ENCODE measurements around the gene TIMP3. TPM values are rescaled to one million over a fixed set of nuclear protein-coding genes. Genes with fewer than 3 reads are reported as not detected.

Gene TIMP3
- polyA plus RNA-seq, 1 of the 3 experiments (the other 2 are of a cell fraction): 26.1 TPM

DNA sequence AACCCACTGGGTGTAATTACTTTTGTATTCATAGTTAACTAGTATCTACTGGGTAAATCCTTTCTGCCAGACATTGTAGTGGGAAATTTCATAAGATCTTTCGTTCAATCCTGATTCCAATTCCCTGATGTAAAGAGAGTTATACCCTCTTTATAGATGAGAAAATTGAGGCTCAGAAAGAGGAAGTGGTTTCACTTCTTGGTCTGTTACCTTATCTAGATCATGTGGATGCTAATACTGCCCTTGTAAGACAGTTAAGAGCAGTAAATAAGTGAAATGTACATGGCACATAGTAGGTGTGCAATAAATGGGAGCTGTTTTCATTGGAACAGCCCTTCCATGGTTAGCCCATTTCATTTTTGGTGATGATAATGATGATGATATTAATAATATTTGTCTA, 46.7 kb downstream of the TIMP3 start (continued):
- no peak for TF ChIP-seq NRF1 (IDR thresholded peaks at IDR 0.05; ENCODE audit: low read depth, low read length)
- TF ChIP-seq POLR2AphosphoS5 (IDR thresholded peaks at IDR 0.05; ENCODE audit: low read depth, low read length): no peak
- no peak for TF ChIP-seq RFX5 (IDR thresholded peaks at IDR 0.05; ENCODE audit: low read length)
- no peak for TF ChIP-seq RXRA (IDR thresholded peaks at IDR 0.05; ENCODE audit: borderline replicate concordance, low read depth)

GRCh38 chr22:32849501-32849900, 48.0 kb downstream of the TIMP3 start:
- no peak overlapping the region for H3K4me2 ChIP-seq
- H3K9me3 ChIP-seq: no peaks in the 10 kb centered on the region
- H3K36me3 ChIP-seq (replicated peaks in 1 of 2; ENCODE audit: control insufficient read depth in 1 of 2, insufficient read depth in 2 of 2, low read length in 1 of 2): no peaks in the 10 kb centered on the region
- H3K27ac ChIP-seq (ENCODE audit: low read depth in 2 of 2, low read length in 1 of 2): no peak overlapping the region
- TF ChIP-seq ELF1 (IDR thresholded peaks at IDR 0.05) (no peak), MAX (IDR thresholded peaks at IDR 0.05; ENCODE audit: low read depth) (no peak), USF2 (IDR thresholded peaks at IDR 0.05; ENCODE audit: borderline replicate concordance, low read depth, low read length) (no peak), RXRA (IDR thresholded peaks at IDR 0.05; ENCODE audit: borderline replicate concordance, low read depth) (no peak), EP300 (IDR thresholded peaks at IDR 0.05; ENCODE audit: borderline replicate concordance in 1 of 2, low read depth in 1 of 2, low read length in 1 of 2) (no peak), JUND (IDR thresholded peaks at IDR 0.05) (no peak), YY1 (IDR thresholded peaks at IDR 0.05; ENCODE audit: low read depth) (no peak), RCOR1 (IDR thresholded peaks at IDR 0.05; ENCODE audit: low read length) (no peak), NRF1 (IDR thresholded peaks at IDR 0.05; ENCODE audit: low read depth, low read length) (no peak), MEF2A (IDR thresholded peaks at IDR 0.05; ENCODE audit: borderline replicate concordance, low read depth) (no peak), USF1 (IDR thresholded peaks at IDR 0.05; ENCODE audit: borderline replicate concordance, low read depth) (no peak), FOXM1 (IDR thresholded peaks at IDR 0.05; ENCODE audit: low read depth) (no peak), CHD2 (IDR thresholded peaks at IDR 0.05; ENCODE audit: low read length, partially characterized antibody) (no peak), ZBTB33 (IDR thresholded peaks at IDR 0.05; ENCODE audit: borderline replicate concordance, low read depth) (no peak), EZH2phosphoT487 (IDR thresholded peaks at IDR 0.05; ENCODE audit: borderline replicate concordance, low read depth) (no peak), MXI1 (IDR thresholded peaks at IDR 0.05; ENCODE audit: low read depth, low read length) (no peak), FOXJ3 (CRISPR knock-in tag; IDR thresholded peaks at IDR 0.05) (no peak)
- H3F3A ChIP-seq (replicated peaks; ENCODE audit: insufficient read depth): no peaks in the 10 kb centered on the region
- H3K79me2 ChIP-seq (ENCODE audit: insufficient read depth): no peaks in the 10 kb centered on the region
- H3K9ac ChIP-seq: no peak overlapping the region
- H3K27me3 ChIP-seq (ENCODE audit: insufficient read depth): no peaks in the 10 kb centered on the region
- ChIA-PET CTCF (interaction anchor here (0.8 to 4.1 kb wide), 3 partner anchors 14 to 136 kb away, joined by 4 to 16 read pairs (median 5); no protein-coding TSS in a partner anchor), POLR2A (no interaction called here)
- H4K20me1 ChIP-seq (ENCODE audit: insufficient read depth): no peaks in the 10 kb centered on the region
- WGBS (ENCODE audit: low lambda C conversion rate): 74% methylated on average over 4 of the region's 4 CpGs
- H2AFZ ChIP-seq (ENCODE audit: low read depth): no peak overlapping the region
- H3K4me3 ChIP-seq (ENCODE audit: low read depth in 2 of 2, low read length in 1 of 2): no peak overlapping the region
- H3K9me2 ChIP-seq: no peaks in the 10 kb centered on the region
- H3K4me1 ChIP-seq (ENCODE audit: control insufficient read depth in 1 of 2, insufficient read depth in 2 of 2, low read depth in 1 of 2, low read length in 1 of 2): peaks cover 0 to 23% of the 10 kb centered on the region in 2 experiments; a peak in 2 of 4 replicates
- no peak for DNase-seq

Data from SK-N-SH (cell line).